ENCODE measurements around the gene OR6C70.

The OR6C70 gene

GRCh38 chr12:55501601-55502000, 31.7 kb upstream of the OR6C70 start:
- TF ChIP-seq, protein P1, sequence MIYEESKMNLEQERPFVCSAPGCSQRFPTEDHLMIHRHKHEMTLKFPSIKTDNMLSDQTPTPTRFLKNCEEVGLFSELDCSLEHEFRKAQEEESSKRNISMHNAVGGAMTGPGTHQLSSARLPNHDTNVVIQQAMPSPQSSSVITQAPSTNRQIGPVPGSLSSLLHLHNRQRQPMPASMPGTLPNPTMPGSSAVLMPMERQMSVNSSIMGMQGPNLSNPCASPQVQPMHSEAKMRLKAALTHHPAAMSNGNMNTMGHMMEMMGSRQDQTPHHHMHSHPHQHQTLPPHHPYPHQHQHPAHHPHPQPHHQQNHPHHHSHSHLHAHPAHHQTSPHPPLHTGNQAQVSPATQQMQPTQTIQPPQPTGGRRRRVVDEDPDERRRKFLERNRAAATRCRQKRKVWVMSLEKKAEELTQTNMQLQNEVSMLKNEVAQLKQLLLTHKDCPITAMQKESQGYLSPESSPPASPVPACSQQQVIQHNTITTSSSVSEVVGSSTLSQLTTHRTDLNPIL (CRISPR knock-in tag; IDR thresholded peaks at IDR 0.05; ENCODE audit: low read depth), result no peak
- TF ChIP-seq TOX (CRISPR knock-in tag; IDR thresholded peaks at IDR 0.05; ENCODE audit: borderline replicate concordance) (no peak), ZFP30 (CRISPR knock-in tag; IDR thresholded peaks at IDR 0.05) (no peak), ZFP3 (CRISPR knock-in tag; IDR thresholded peaks at IDR 0.05) (no peak), ZNF8 (CRISPR knock-in tag; IDR thresholded peaks at IDR 0.05) (no peak), ZNF70 (CRISPR knock-in tag; IDR thresholded peaks at IDR 0.05) (no peak), CSDC2 (CRISPR knock-in tag; IDR thresholded peaks at IDR 0.05) (no peak), RARB (CRISPR knock-in tag; IDR thresholded peaks at IDR 0.05) (no peak), ISL1 (CRISPR knock-in tag; IDR thresholded peaks at IDR 0.05) (no peak), ZC3H10 (CRISPR knock-in tag; IDR thresholded peaks at IDR 0.05) (no peak), ESRRG (CRISPR knock-in tag; IDR thresholded peaks at IDR 0.05) (no peak), GLIS3 (CRISPR knock-in tag; IDR thresholded peaks at IDR 0.05) (no peak), PPARA (CRISPR knock-in tag; IDR thresholded peaks at IDR 0.05; ENCODE audit: borderline replicate concordance) (no peak), ZNF565 (CRISPR knock-in tag; conservative IDR thresholded peaks at IDR 0.05; ENCODE audit: low read depth) (no peak), SNAI2 (CRISPR knock-in tag; IDR thresholded peaks at IDR 0.05) (no peak), TCF4 (CRISPR knock-in tag; IDR thresholded peaks at IDR 0.05; ENCODE audit: borderline replicate concordance) (no peak), OSR1 (CRISPR knock-in tag; IDR thresholded peaks at IDR 0.05) (no peak)
- TF ChIP-seq, protein P2, sequence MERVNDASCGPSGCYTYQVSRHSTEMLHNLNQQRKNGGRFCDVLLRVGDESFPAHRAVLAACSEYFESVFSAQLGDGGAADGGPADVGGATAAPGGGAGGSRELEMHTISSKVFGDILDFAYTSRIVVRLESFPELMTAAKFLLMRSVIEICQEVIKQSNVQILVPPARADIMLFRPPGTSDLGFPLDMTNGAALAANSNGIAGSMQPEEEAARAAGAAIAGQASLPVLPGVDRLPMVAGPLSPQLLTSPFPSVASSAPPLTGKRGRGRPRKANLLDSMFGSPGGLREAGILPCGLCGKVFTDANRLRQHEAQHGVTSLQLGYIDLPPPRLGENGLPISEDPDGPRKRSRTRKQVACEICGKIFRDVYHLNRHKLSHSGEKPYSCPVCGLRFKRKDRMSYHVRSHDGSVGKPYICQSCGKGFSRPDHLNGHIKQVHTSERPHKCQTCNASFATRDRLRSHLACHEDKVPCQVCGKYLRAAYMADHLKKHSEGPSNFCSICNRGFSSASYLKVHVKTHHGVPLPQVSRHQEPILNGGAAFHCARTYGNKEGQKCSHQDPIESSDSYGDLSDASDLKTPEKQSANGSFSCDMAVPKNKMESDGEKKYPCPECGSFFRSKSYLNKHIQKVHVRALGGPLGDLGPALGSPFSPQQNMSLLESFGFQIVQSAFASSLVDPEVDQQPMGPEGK (CRISPR knock-in tag; IDR thresholded peaks at IDR 0.05; ENCODE audit: borderline replicate concordance), result no peak
- TF ChIP-seq, protein P3, sequence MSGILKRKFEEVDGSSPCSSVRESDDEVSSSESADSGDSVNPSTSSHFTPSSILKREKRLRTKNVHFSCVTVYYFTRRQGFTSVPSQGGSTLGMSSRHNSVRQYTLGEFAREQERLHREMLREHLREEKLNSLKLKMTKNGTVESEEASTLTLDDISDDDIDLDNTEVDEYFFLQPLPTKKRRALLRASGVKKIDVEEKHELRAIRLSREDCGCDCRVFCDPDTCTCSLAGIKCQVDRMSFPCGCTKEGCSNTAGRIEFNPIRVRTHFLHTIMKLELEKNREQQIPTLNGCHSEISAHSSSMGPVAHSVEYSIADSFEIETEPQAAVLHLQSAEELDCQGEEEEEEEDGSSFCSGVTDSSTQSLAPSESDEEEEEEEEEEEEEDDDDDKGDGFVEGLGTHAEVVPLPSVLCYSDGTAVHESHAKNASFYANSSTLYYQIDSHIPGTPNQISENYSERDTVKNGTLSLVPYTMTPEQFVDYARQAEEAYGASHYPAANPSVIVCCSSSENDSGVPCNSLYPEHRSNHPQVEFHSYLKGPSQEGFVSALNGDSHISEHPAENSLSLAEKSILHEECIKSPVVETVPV (CRISPR knock-in tag; IDR thresholded peaks at IDR 0.05), result no peak
- TF ChIP-seq, protein P4, sequence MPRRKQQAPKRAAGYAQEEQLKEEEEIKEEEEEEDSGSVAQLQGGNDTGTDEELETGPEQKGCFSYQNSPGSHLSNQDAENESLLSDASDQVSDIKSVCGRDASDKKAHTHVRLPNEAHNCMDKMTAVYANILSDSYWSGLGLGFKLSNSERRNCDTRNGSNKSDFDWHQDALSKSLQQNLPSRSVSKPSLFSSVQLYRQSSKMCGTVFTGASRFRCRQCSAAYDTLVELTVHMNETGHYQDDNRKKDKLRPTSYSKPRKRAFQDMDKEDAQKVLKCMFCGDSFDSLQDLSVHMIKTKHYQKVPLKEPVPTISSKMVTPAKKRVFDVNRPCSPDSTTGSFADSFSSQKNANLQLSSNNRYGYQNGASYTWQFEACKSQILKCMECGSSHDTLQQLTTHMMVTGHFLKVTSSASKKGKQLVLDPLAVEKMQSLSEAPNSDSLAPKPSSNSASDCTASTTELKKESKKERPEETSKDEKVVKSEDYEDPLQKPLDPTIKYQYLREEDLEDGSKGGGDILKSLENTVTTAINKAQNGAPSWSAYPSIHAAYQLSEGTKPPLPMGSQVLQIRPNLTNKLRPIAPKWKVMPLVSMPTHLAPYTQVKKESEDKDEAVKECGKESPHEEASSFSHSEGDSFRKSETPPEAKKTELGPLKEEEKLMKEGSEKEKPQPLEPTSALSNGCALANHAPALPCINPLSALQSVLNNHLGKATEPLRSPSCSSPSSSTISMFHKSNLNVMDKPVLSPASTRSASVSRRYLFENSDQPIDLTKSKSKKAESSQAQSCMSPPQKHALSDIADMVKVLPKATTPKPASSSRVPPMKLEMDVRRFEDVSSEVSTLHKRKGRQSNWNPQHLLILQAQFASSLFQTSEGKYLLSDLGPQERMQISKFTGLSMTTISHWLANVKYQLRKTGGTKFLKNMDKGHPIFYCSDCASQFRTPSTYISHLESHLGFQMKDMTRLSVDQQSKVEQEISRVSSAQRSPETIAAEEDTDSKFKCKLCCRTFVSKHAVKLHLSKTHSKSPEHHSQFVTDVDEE (CRISPR knock-in tag; IDR thresholded peaks at IDR 0.05), result no peak
- no peak for ATAC-seq

DNA sequence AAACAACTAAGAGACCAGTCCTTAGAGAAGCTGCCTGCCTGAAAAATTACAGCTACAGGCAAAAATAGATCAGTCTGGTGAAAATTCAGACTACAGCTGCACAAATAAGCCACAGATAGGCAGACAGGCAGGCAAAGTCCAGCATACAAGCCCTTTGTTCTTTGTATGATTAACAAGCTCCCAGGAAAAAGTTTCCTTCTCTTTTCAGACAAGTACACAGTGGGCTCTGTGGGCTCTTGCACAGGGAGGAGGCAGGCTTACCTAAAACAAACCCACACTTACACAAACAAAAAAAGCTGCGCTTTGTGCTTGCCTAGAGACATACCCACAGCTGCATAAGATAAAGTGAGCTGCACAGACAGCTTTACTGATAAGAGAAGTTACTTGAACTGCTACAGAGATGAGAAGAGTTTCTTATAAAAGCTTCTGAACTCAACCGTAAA, 29.9 kb upstream of the OR6C70 start:
- TF ChIP-seq ISL1 (CRISPR knock-in tag; IDR thresholded peaks at IDR 0.05) (no peak), RARB (CRISPR knock-in tag; IDR thresholded peaks at IDR 0.05) (no peak), ARNTL (CRISPR knock-in tag; IDR thresholded peaks at IDR 0.05; ENCODE audit: borderline replicate concordance, low read depth) (no peak), ZNF8 (CRISPR knock-in tag; IDR thresholded peaks at IDR 0.05) (no peak), SNAI2 (CRISPR knock-in tag; IDR thresholded peaks at IDR 0.05) (no peak), TOX (CRISPR knock-in tag; IDR thresholded peaks at IDR 0.05; ENCODE audit: borderline replicate concordance) (no peak), ZFP30 (CRISPR knock-in tag; IDR thresholded peaks at IDR 0.05) (no peak), BACH2 (CRISPR knock-in tag; IDR thresholded peaks at IDR 0.05; ENCODE audit: borderline replicate concordance) (no peak), ZNF70 (CRISPR knock-in tag; IDR thresholded peaks at IDR 0.05) (no peak), POU6F1 (CRISPR knock-in tag; IDR thresholded peaks at IDR 0.05; ENCODE audit: borderline replicate concordance, low read depth) (no peak), ZNF565 (CRISPR knock-in tag; conservative IDR thresholded peaks at IDR 0.05; ENCODE audit: low read depth) (no peak), CSDC2 (CRISPR knock-in tag; IDR thresholded peaks at IDR 0.05) (no peak), TCF4 (CRISPR knock-in tag; IDR thresholded peaks at IDR 0.05; ENCODE audit: borderline replicate concordance) (no peak), GLIS3 (CRISPR knock-in tag; IDR thresholded peaks at IDR 0.05) (no peak), ESRRG (CRISPR knock-in tag; IDR thresholded peaks at IDR 0.05) (no peak), PPARA (CRISPR knock-in tag; IDR thresholded peaks at IDR 0.05; ENCODE audit: borderline replicate concordance) (no peak)
- TF ChIP-seq, protein P1 (CRISPR knock-in tag; IDR thresholded peaks at IDR 0.05; ENCODE audit: low read depth), result no peak
- TF ChIP-seq, protein P2 (CRISPR knock-in tag; IDR thresholded peaks at IDR 0.05; ENCODE audit: borderline replicate concordance), result no peak
- TF ChIP-seq, protein P3 (CRISPR knock-in tag; IDR thresholded peaks at IDR 0.05), result no peak
- ATAC-seq, result no peak

Data from SK-N-SH treated with all-trans-retinoic acid at 6 μM for 48 hours (cell line).